GM19463 (cell line): ENCODE data around the gene TFDP2.
"Not testable (repeated sequence)": the region's sequence is repeated elsewhere in the genome, so short reads cannot be mapped to it uniquely, and the experiment has no call there.

Source experiments
- ATAC-seq: cut with Tn5 transposase; IDR thresholded peaks from one replicate; pipeline ENCODE4 v1.9.1; 2021; ENCODE audit warnings: mild to moderate bottlenecking, moderate library complexity; ENCODE audit not compliant: unreplicated experiment

TFDP2 gene

DNA sequence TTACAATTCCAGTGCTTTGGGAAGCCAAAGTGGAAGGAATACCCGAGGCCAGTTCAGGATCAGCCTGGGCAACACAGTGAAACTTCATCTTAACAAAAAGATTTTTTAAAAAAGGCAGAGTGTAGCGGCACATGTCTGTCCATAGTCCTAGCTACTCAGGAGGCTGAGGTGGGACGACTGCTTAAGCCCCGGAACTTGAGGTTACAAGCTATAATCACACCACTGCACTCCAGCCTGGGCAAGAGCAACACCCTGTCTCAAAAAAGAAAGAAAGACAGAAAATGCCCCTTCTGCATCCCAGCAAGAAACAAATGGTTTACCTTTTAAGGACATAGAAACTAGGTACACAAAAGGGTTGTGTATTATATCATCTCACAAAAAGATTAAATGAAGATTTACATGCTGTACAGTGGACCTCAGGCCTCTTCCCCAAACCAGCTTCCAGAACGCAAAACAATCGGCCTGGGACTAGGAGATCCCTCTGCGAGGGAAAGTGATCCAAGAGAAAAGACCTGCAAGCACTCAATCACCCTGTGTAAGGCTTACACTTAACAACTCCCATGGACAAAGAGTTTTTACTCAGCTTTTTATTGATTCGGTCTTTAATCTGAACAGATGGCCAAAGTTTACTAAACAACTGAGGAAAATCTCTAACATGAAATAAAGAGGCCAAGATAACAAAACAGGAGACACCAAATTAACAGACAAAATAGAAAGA, 21.2 kb downstream of the TFDP2 start:
- no peak for ATAC-seq

DNA sequence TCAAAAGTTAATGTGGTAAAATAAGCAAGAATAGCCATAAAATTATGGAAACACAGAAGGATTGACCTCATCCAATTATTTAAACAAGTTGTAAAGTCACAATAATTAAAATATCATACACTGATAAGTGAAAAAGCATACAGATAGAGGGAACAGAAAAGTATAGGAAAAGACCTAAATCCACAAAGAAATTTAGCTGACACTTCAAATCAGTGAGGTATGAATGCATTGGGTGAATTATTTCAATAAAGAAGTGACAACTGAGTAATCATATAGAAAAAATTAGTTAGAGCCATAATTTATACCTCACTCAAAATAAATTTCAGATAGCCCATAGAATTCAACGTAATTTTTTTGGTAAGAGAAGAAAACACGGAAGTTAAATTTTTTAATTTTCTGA, 25.1 kb downstream of the TFDP2 start:
- no peak for ATAC-seq

DNA sequence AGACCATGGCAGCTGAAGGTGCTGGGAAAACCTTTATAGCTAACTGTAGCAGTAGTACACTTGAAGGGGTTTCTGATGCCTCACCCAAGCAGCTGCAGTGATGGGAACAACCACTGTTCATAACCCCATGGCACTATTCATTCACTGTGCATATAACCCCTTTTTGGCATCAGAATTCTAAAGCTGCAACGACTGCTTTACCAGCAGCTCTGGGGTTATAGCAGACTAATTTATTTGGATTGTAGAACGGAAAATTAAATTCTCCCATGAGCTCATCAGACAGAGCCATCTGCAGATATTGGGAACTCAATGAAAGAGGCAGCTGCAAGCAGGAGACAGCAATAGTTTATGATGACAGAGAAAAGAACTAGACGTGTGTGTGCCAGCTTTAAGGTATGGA, 28.6 kb downstream of the TFDP2 start:
- ATAC-seq = no peak

DNA sequence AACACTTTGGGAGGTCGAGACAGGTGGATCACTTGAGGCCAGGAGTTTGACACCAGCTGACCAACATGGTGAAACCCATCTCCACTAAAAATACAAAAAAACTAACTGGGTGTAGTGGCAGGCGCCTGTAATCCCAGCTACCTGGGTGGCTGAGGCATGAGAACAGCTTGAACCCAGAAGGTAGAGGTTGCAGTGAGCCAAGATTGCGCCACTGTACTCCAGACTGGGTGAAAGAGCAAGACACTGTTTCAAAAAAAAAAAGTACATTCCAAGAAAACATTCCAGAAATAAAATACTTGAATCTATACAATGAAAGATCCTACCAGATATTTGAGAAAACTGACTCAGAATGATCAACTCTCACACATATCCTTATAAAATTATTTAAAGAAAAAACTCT, 30.4 kb downstream of the TFDP2 start:
- no peak for ATAC-seq

DNA sequence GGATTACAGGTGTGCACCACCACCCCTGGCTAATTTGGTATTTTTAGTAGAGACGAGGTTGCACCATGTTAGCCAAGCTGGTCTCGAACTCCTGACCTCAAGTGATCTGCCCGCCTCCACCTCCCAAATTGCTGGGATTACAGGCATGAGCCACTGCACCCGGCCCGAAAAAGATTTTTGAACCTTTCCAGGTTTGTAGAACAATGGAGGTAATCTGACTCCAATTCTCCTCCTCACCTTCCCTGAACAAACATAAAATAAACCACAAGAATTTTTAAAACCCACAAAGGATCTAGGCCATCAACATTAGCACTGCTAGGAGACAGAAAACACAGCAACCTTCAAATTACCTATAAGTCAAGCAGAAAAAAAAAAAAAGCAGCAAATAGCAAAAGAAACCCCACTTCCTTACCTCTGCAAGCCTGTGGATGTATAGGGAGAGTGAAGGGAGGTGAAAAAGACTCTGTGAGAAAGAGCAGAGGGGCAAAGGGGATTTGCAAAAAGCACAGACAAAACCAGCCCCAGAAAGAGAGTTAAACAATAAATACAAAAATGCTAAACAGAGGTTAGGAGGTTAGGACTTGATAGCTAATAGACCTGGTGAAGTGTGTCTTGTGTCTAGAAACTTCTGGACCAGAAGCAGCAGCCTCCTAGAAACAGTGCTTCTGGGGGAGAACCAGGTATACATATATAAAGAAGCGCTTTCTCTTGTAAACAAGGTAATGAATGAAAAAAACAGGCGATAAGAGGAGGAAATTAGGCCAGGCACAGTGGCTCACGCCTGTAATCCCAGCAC, 32.1 kb downstream of the TFDP2 start:
- no peak for ATAC-seq

DNA sequence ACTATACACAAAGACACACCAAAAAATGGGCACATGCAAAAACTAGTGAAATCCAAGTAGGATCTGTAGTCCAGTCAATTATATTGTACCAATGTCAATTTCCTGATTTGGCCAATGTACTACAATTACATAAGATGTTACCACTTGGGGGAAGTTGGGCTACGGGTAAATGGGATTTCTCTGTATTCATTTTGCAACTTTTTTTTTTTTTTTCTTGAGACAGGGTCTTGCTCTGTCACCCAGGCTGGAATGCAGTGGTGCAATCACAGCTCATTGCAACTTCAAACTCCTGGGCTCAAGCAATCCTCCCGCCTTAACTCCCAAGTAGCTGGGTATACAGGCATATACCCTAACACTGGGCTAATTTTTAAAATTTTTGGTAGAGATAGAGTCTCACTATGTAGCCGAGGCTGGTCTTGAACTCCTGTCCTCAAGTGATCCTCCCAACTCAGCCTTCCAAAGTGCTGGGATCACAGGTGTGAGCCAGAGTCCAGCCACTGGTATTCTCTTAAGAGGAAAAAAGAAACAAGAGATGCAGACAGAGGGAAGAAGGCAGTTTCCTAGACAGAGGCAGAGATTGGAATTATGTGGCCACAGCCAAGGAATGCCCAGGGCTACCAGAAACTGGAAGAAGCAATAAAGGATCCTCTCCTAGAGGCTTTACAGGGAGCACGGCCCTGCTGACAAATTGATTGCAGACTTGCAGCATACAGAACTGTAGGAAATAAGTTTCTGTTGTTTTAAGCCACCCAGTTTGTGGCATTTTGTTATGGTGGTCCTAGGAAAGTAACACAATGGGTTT, 33.3 kb downstream of the TFDP2 start:
- no peak for ATAC-seq

DNA sequence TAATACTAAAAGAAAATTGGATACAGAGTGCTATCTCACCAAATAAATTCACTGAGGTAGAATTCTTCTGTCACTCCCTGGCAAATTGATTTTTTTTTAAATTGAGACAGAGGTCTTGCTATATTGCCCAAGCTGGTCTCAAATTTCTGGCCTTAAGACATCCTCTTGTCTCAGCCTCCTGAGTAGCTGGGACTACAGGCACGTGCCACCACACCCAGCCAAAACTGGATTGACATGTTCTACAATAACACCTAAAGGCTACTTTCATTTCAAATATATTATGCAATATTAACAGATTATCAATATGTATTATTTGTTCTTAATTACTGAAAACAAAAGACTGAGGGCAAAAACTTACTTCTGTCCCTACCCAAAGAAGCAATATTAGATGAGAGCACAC, 36.7 kb downstream of the TFDP2 start:
- no peak for ATAC-seq

DNA sequence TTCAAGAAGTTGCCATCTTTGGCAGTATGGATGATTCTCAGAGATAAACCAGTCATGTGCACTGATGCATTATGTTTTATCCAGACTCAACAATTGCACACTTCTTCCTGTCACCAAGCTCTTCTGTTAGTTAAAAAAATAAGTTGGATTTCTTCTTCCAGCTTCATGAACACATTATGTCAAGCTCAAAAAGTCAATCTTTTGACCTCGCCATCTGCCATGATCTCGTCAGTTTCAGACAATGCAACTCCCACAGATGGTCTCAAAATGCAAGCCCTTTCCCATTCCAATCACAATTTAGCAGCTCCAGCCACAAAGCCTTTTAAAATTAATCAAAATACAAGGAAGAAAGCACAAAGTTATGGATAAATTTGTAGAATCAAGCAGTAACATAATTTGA, 42.8 kb downstream of the TFDP2 start:
- ATAC-seq = no peak

DNA sequence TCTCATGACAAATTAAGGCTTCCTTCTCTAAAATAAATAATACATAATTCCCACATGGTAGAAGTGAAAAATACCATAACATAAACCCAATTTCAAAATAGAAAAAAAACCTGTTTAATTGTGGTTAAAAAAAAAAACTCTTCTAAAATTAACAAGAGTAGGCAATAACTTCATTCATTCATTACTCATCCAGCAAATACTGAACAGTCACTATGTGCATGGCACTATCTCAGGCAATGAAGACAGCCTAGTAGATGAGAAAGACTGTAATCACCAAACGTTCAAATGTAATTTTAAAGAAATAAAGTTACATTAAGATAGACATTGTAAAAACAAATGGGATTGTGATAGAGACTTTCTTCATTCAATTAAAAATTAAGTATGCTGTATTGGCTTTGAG, 43.4 kb downstream of the TFDP2 start:
- no peak for ATAC-seq

DNA sequence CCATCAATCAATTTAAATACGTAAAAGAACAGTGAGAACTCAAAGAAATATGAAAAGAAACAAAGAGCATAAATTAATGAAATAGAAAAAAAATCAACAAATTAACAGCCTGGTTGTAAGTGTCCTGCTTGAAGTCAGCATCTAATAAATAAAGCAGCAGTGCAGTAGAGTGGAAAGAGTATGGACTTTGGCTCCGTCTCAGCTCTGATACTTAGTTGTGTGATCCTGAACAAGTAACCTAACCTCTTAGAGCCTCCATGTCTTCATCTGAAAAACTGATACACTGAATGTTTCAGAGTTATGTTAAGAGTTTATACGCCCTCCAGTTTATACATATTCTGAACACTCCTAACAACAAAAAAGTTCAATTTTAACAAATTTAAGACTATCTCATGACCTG, 44.6 kb downstream of the TFDP2 start:
- ATAC-seq = no peak

DNA sequence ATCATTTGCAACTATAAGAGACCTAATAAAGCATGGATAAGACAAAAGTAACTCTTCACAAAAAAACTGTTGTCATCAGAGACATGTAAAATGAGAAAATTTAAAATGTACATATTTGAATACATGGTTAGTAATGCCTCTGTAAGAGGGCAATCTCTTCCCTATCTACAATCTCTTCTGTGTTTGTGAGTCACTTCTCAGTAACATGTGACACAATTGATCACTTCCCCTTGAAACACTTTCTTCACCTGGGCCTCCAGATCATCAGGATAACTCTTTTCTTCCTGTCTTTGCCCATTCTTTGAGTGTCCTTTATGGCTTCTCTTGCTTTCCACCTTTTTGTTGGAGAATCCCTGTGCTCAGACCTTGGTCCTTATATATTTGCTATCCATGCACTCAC, 50.4 kb downstream of the TFDP2 start:
- ATAC-seq = no peak

DNA sequence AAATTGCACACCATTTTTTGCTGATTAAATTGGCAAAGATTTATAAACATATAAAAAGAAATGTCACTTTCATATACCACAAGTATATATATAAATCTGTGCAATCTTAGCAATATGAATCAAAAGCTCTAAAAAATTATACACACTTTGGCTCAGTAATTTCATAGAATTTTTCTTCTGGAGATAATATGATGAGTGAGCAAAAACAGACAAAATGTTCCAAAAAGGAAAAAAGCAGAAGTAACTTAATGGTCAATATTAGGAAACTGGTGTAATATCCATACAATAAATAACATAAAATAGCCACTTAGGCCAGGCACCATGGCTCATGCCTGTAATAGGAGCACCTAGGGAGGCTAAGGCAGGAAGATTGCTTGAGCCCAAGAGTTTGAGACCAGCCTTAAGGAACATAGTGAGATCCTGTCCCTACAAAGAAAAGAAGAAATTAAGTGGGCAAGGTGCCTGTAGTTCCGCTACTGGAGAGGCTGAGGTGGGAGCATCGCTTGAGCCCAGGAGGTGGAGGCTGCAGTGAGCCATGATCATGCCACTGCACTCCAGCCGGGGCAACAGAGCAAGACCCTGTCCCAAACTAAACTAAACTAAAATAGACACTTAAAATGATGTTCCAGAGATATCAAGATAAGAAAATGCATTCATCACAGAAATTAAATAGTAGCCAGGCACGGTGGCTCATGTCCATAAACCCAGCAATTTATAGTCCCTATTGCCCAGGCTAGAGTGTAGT, 52.1 kb downstream of the TFDP2 start:
- no peak for ATAC-seq

DNA sequence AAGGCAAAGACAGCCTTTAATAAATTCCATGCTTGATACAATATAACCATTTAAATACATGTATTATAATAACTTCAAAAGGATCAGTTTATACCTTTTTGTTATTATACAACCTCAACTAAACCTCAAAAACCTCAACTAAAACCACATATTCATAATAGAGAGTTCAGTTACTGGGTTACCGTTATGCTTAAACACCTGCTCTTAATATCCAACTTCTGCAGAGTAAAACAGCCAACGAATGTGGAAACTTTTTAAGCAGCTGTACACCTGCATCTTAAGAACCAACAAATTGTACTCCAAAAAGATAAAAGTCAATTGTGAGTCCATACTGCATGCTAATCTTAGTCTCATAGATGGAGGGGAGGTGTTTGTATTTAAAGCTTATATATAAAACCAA, 53.5 kb downstream of the TFDP2 start:
- ATAC-seq = no peak

DNA sequence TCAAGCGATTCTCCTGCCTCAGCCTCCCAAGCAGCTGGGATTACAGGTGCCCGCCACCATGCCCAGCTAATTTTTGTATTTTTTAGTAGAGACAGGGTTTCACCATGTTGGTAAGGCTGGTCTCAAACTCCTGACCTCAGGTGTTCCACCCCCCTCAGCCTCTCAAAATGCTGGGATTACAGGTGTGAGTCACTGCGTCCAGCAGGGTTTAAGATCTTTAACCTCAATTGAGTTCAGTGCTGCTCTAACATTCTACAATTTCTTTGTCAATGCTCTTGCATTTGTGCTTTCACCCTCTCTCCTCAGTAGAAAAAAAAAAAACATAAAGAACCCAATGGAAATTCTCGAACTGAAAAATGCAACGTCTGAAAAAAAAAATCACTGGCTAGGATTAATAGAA, 60.4 kb downstream of the TFDP2 start:
- not testable (repeated sequence) for ATAC-seq

DNA sequence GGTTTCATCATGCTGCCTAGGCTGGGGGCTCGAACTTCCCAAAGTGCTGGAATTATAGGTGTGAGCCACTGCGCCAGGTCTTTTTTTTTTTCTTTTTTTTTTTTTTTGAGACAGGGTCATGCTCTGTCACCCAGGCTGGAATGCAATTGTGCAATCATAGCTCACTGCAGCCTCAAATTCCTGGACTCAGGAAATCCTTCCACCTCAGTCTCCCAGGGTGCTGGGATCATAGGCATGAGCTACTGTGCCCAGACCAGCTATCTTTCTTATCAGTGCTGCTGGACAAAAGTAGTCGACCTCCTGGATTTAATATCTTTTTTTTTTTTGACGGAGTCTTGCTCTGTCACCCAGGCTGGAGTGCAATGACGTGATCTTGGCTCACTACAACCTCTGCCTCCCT, 60.8 kb downstream of the TFDP2 start:
- no peak for ATAC-seq

DNA sequence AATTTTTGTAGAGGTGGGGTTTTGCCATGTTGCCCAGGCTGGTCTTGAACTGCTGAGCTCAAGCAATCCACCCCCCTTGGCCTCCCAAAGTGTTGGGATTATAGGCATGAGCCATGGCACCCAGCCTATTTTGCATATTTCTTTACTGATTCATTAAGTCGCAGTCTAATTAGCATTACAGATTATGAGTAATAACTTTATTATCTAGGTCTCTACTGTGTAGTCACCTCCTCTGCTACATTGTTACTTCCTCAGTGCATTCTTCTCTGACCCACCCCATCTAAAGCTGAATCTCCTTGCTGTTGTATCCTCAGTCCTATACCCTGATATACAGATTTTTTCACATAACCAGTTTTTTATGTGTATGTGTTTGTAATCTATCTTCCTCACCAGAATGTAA, 61.7 kb downstream of the TFDP2 start:
- ATAC-seq = no peak

DNA sequence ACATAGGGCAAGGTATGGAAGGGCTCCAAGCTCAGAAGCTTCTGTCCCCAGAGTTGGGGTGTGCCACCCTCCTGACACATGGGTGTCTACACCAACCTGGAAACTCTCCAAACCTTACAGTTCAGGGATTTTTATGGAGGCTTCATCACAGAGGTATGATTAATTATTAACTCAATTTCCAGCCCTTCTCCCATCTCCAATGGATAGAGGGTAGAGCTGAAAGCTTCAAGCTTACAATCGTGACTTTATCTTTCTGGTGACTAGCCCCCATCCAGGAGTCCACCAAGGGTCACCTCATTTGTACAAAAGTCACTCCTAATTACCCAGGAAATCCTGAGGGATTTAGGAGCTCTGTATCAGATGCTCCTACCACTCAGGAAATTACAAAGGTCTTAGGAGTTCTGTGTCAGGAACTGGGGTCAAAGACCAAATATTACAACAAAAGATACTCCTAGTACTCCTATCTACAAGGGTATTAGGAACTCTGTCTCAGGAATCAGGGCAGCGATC, 62.7 kb downstream of the TFDP2 start:
- no peak for ATAC-seq

DNA sequence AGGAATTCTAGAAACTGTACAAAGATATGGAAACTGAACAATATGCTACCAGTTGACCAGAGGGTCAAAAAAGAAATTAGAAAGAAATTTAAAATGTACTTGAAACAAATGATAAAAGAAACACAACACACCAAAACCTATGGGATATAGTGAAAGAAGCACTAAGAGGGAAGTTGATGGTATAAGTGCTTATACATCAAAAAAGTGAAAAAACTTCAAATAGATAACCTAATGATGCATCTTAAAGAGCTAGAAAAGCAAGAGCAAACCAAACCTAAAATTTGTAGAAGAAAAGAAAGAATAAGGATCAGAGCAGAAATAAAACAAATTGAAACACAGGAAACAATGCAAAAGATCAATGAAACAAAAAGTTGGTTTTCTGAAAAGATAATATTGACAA, 68.2 kb downstream of the TFDP2 start:
- ATAC-seq = no peak

DNA sequence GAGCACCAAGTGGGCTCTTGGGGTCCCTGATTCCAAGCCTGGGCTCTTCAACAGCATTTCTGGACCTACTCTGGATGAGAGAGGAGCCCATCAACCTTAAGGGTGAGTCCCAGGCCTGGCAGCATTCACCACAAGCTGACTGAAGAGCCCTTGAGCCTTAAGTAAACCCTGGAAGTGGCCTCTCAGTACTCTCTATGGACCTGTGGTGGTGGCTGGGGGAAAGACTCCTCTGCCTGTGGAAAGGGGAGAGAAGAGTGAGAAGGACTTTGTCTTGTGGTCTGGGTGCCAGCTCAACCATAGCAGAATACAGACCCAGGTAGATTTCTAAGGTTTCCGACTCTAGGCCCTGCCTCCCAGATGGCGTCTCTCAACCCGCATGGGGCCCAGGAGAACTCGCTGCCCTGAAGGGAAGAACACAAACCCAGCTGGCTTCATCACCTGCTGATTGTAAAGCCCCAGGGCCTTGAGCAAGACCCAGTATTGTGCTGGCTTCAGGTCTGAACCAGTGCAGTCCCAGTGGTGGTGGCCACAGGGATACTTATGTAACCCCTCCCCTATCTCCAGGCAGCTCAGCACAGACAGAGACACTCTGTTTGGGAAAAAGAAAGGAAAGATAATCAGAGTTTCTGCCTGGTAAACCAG, 71.4 kb downstream of the TFDP2 start:
- ATAC-seq = no peak

DNA sequence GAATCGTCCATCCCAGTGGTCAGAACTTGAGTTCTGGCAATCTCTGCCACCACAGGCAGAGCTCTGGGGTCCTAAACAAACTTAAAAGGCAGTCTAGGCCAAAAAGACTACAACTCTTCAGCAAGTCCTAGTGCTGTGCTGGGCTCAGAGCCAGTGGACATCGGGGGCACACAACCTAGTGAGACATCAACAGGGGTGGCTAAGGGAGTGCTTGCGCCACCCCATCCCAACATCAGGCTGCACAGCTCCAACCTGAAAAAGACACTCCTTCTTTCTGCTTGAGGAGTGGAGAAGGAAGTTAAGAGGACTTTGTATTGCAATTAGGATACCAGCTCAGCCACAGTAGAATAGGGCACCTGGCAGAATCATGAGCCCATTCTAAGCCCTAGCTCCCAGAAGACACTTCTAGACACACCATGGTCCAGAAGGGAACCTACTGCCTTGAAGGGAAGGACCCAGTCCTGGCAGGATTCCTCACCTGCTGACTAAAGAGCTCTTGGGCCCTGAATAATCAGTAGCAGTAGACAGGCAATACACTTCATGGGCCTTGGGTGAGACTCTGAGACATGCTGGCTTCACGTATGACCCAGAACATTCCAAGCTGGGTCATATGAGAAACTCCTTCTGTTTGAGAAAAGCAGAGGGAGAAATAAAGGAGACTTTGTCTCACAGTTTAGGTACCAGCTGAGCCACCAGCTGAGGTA, 72.0 kb downstream of the TFDP2 start:
- no peak for ATAC-seq
